Measurements from ENCODE around the gene KLHDC9.

Gene KLHDC9

GRCh38 chr1:161133220-161133740 is 35.1 kb downstream of the KLHDC9 start:
- DNase-seq, result no peak

DNA sequence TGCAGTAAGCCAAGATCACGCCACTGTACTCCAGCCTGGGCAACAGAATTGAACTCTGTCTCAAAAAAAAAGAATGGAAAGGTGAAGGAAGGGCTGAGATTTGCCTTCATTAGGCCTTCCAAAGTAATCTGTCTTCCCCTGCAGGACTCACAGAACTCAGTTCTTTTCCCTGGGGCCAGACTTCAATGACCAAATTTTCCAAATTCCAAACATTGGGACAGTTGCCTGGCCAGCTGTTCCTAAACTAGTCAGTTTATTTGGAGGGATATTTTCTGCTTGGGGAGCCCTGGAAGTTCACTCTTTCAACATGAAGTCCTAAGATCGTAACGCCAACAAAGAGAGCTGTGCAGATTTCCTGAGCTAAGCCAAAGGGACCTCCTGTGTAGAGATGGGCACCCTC is 39.7 kb downstream of the KLHDC9 start:
- no peak for DNase-seq

DNA sequence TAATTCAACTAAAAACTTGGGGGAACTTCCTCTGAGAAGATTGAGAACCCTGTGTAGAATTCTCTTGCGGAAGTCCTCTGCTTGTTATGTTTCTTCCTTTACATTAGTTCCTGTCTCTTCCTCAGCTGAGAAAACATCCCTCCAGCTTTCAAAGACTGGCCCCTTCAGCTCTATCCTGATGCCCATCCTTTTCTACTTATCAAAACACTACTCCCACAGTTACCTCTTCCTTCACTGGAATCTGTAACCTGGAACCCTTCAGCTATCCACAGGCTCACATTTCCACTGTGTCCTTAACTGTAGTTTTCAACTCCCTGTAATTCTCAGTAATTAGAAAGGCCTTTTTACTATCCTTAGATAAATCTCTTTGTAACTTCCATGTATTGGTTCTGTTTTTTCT is 40.3 kb downstream of the KLHDC9 start:
- DNase-seq, result no peak

GRCh38 chr1:161139766-161140165 is 41.6 kb downstream of the KLHDC9 start:
- no peak for DNase-seq

- no peak for DNase-seq
These were observed 42.7 kb downstream of the KLHDC9 start for GRCh38 chr1:161140755-161141400.

DNA sequence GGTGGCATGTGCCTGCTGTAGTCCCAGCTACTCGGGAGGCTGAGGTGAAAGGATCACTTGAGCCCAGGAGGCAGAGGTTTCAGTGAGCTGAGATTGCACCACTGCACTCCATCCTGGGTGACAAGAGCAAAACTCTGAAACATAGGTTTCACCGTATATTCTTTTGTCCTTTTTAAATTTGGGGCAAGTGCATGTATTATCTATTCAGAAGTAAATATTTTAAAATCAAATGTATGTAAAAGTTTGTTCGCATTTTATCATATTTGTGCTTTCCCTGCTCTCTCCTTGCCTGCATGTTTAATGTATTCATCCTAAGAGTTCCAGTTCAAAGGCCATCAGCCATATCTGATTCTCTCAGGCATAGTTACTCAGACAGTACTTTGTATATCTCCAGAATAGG is 47.7 kb downstream of the KLHDC9 start:
- no peak for DNase-seq

Measured in left hindlimb (tissue), 1 donor.